ENCODE data around the gene HRH1. TPM values are rescaled to one million over a fixed set of nuclear protein-coding genes. Genes with fewer than 3 reads are reported as not detected.

Gene HRH1
- total RNA-seq, 1 donor from 2014 or later = 3.2 TPM

GRCh38 chr3:11118181-11118682 lies 36.1 kb upstream of the HRH1 start:
- Histone ChIP-seq H3K4me3 (ENCODE audit: low read depth, low read length) (no peak overlapping the region), H3K27me3 (ENCODE audit: control insufficient read depth, insufficient read depth, low read length) (no peaks in the 10 kb centered on the region), H3K36me3 (ENCODE audit: control insufficient read depth, insufficient read depth, low read length) (no peaks in the 10 kb centered on the region)
- TF ChIP-seq CTCF (IDR thresholded peaks at IDR 0.05; ENCODE audit: insufficient read depth, low read length, poor library complexity, severe bottlenecking) = no peak
- DNase-seq (ENCODE audit: low read depth) = no peak

GRCh38 chr3:11120091-11120805 lies 34.0 kb upstream of the HRH1 start:
- DNase-seq (ENCODE audit: low read depth) = no peak
- no peaks in the 10 kb centered on the region for H3K27me3 ChIP-seq (ENCODE audit: control insufficient read depth, insufficient read depth, low read length)
- no peaks in the 10 kb centered on the region for H3K36me3 ChIP-seq (ENCODE audit: control insufficient read depth, insufficient read depth, low read length)
- H3K4me3 ChIP-seq (ENCODE audit: low read depth, low read length) = no peak overlapping the region
- no peak for TF ChIP-seq CTCF (IDR thresholded peaks at IDR 0.05; ENCODE audit: insufficient read depth, low read length, poor library complexity, severe bottlenecking)

- no peak for TF ChIP-seq CTCF (IDR thresholded peaks at IDR 0.05; ENCODE audit: insufficient read depth, low read length, poor library complexity, severe bottlenecking)
- no peaks in the 10 kb centered on the region for H3K27me3 ChIP-seq (ENCODE audit: control insufficient read depth, insufficient read depth, low read length)
- no peak for DNase-seq (ENCODE audit: low read depth)
- H3K4me3 ChIP-seq (ENCODE audit: low read depth, low read length) = no peak overlapping the region
- no peaks in the 10 kb centered on the region for H3K36me3 ChIP-seq (ENCODE audit: control insufficient read depth, insufficient read depth, low read length)
These were observed 27.6 kb upstream of the HRH1 start for GRCh38 chr3:11126653-11127052.

- Histone ChIP-seq H3K36me3 (ENCODE audit: control insufficient read depth, insufficient read depth, low read length) (no peaks in the 10 kb centered on the region), H3K4me3 (ENCODE audit: low read depth, low read length) (no peak overlapping the region), H3K27me3 (ENCODE audit: control insufficient read depth, insufficient read depth, low read length) (no peaks in the 10 kb centered on the region)
- DNase-seq (ENCODE audit: low read depth) = no peak
- TF ChIP-seq CTCF (IDR thresholded peaks at IDR 0.05; ENCODE audit: insufficient read depth, low read length, poor library complexity, severe bottlenecking) = no peak
These were observed 25.3 kb upstream of the HRH1 start for GRCh38 chr3:11128682-11129632.

GRCh38 chr3:11130385-11130784 lies 23.9 kb upstream of the HRH1 start:
- Histone ChIP-seq H3K27me3 (ENCODE audit: control insufficient read depth, insufficient read depth, low read length) (no peaks in the 10 kb centered on the region), H3K4me3 (ENCODE audit: low read depth, low read length) (no peak overlapping the region), H3K36me3 (ENCODE audit: control insufficient read depth, insufficient read depth, low read length) (no peaks in the 10 kb centered on the region)
- TF ChIP-seq CTCF (IDR thresholded peaks at IDR 0.05; ENCODE audit: insufficient read depth, low read length, poor library complexity, severe bottlenecking) = no peak
- no peak for DNase-seq (ENCODE audit: low read depth)

Data from kidney epithelial cell (primary cell).